NT2/D1 (cell line): ENCODE measurements around the gene CSF1R.

ENCODE experiments used
- SUZ12 ChIP-seq: IDR thresholded peaks from 2 replicates; pipeline ENCODE4 v1.6.1; 2011; ENCODE audit not compliant: insufficient read length, insufficient read depth; ENCODE audit errors: extremely low read depth
- YY1 ChIP-seq: IDR thresholded peaks from 2 replicates; pipeline ENCODE4 v1.6.1; 2011; ENCODE audit not compliant: insufficient read length, insufficient read depth

- TF ChIP-seq SUZ12 (no peak), YY1 (no peak)
These were observed 26.8 kb upstream of the CSF1R start for GRCh38 chr5:150113047-150113744.
